CD4-positive, alpha-beta T cell treated with Interleukin-10 for 1 hour (primary cell): ENCODE results near the gene PRIM1.
"Not testable (repeated sequence)": the region's sequence is repeated elsewhere in the genome, so short reads cannot be mapped to it uniquely, and the experiment has no call there.

Experiments used
- DNase-seq: peaks from one replicate; pipeline ENCODE4 v3.0.0-alpha.2; 2020

The PRIM1 gene

DNA sequence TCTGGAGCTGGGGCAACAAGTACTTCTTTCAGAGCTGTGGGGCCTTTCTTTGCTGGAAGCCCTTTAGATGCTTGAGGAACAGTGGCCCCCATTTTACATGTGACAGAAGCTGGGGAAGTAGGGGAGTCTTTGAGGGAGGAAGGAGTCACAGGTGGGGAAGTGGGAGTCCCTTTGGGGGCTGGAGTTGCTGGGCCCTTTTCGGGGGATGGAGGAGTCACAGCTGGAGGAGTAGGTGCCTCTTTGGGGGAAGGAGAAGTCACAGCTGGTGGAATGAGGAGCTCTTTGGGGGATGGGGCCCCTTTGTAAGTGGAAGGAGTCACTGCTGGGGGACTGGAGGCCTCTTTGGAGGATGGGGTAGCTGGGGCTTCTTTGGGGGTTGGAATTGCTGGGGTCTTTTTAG lies 35.7 kb downstream of the PRIM1 start:
- DNase-seq: no peak

DNA sequence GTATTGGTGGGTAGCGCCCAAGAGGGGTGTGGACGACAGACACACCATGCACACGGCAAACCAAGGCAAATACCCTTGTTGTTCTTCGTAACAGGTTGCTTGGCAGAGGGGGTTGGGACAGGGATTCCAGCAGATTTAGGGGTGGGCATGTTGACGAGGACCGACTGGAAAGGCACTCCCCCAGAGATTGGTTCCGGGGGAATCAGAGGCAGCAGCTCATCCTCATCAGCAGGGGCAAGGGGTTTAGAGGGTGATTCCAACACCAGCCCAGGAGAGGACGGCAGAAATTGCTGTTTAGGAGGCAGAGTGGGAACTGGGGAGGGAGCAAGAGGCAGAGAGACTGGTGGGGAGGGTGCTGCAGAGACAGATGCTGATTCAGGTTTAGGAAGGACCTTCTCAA lies 36.3 kb downstream of the PRIM1 start:
- no peak for DNase-seq

DNA sequence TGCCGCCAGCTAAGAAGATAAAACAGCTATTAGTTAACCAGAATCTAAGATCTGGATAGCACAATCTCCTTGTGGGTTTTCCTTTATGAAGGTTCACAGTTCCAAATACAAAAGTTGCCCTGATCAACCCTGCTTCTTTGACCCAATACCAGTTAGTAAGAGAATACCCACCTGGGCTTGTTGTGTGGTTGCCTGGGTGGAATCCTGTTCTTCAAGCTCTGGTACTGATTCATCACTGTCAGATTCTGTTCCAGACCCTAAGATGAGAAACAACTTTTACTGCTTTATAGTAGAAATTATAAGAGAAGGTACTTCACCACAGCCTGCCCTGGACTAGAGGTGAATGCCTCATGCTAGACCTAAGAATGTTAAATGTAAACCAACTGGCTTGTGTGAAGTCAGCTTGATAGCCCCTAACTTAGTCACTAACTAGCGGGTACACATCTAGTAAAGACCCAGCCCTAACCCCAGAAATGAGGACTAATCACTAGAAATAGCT lies 37.6 kb downstream of the PRIM1 start:
- no peak for DNase-seq

DNA sequence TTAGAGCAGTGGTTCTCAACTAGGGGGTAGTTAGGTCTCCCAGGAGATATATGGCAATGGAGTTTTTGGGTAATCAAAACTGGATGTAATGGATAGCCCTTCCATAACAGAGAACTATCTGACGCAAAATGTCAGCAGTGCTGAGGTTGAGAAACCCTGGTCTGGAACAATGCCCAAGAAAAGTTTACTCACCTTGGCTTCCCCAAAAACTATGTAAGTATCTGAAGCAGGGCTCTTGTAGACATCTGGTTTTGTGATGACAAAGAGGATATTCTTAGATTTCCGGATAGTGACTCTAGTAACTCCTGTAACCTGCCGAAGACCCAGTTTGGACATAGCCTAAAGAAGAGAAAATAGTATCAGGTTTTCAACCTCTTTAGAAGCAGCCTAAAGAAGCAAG lies 38.8 kb downstream of the PRIM1 start:
- DNase-seq: no peak

DNA sequence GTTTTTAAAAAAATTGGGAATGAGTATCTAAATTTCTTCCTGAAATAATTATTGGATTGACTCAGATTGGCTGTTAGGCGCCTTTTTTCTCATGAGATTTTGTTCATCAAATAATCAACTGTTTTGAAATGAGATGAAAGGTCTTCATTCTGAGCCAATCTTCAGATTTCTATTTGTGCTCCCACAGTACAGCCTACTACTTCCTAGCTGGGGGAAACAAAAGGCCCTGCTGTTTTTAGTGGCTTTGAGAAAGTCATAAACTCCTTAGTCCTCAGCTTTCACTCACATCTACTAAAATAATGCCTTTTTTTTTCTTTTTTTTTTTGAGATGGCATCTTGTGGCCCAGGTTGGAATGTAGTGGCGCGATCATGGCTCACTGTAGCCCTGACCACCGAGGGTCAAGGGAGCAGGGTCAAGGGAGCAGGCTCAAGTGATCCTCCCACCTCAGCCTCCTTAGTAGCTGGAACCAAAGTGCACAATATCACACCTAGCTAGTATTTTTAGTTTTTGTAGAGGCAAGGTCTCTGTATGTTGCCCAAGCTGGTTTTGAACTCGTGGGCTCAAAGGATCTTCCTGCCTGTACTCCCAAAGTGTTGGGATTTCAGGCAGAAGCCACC lies 42.3 kb downstream of the PRIM1 start:
- DNase-seq: no peak

DNA sequence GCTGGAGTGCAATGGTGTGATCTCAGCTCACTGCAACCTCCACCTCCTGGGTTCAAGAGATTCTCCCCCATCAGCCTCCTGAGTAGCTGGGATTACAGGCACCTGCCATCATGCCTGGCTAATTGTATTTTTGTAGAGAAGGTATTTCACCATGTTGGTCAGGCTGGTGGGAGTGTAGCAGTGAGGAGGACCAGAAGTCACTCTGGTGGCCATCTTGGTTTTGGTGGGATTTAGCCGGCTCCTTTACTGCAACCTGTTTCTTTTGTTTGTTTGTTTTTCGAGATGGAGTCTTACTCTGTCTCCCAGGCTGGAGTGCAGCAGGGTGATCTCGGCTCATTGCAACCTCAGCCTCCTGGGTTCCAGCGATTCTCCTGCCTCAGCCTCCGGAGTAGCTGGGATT lies 47.6 kb downstream of the PRIM1 start:
- not testable (repeated sequence) for DNase-seq

DNA sequence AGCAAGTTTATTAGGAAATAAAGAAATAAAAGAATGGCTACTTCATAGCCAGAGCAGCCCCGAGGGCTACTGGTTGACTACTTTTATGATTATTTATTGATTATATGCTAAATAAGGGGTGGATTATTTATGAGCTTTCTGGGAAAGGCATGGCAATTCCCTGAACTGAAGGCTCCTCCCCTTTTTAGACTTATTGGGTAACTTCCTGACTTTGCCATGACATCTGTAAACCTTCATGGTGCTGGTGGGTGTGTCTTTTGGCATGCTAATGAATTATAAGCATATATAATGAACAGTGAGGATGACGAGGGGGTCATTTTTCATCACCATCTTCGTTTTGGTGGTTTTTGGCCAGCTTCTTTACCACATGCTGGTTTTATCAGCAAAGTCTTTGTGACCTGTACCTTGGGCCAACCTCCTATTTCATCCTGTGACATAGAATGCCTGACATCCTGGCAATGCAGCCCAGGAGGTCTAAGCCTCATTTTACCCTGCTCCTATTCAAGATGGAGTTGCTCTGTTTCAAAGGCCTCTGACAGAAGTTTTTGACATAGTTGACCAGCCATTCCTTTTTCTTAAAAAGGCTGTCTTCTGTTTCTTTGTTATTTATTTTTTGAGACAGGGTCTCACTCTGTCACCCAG lies 53.0 kb downstream of the PRIM1 start:
- no peak for DNase-seq

DNA sequence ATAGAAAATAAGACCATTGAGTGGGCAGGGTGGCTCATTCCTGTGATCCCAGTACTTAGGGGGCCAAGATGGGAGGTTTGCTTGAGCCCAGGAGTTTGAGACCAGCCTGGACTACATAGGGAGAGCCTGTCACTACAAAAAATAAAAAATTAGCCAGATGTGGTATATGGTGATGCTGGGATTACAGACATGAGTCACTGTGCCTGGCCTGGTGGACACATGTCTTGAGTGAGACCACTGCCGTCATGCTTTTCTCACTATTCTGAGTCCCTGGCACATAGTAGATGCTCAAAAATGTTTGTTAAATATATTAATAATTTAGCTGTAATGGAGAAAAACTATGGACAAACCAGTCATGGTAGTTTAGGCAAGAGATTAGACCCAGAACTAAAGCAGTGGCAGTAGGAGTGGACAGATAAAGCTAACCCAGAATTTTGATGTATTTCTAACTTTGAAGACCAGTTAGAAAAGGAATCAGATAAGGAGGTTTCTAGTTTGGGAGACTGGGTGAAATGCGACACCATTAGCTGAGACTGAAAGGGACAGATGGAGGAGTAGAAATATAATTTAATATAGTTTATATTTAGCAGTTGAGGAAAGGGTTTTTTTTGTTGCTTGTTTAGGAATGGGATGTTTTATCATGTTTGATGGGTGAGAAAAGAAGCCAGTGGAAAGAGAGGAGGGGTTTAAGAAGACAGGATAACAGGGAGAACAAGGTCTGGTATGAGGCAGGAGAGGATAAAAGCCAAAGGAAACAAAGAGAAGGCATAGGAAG lies 56.6 kb downstream of the PRIM1 start:
- no peak for DNase-seq

DNA sequence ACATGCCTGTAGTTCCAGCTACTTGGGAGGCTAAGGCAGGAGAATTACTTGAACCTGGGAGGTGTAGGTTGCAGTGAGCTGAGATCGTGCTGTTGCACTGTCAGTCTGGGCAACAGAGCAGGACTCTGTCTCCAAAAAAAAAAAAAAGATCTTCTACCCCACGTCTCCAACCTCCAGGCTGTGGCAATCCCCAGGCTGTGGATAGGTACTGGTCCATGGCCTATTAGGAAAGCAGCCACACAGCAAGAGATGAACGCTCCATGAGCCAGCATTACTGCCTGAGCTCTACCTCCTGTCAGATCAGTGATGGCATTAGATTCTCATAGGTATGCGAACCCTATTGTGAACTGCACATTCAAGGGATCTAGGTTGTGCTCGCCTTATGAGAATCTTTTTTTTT lies 58.0 kb downstream of the PRIM1 start:
- no peak for DNase-seq

DNA sequence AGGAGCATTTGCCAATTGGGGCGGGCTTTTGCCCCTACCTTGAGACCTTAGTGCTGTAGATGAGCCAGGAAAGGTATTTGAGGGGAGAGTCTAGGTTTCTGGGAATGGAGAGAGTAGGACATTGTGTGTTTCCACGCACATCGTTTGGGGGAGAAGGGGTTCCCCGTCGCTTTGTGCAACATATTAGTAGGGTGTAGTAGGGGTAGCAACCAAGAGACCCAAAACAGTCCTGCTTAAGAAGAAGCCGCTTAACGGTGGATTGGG lies 63.3 kb downstream of the PRIM1 start:
- DNase-seq: no peak

DNA sequence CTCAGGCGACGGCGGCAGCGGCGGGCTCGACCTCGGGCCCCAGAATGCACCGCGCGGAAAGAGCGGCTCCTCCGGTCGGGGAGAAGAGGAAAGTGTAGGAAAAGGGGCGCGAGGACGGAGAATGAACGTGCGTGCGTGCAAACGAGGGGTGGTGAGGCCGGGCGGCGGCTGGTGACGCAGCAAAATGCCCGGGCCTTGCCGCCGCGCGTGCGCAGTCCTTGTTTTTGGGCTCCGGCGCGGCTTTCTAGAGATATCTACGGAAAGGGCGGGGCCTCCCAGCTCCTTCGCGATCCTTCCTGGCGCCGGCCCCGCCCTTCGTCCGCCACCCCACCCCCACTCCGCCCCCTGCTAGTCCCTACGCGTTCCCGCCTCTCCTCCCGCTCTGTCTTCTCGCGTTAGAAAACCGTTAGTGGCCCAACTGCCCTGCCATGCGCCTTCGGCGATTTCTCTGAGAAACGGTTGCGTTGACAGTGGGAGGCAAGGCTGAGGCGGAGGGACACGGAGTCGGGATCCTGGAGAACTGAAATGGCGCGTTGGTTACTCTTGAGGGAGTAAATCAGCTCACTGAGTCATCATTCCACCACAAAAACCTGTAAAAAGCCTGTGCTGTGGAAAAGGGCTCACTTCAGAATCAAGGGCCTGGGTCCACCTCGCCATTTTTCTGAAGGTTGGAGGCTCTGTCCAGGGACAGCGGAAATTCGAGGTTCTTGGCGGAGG lies 63.8 kb downstream of the PRIM1 start, which contains the start of gene PTGES3:
Gene PTGES3 (minus strand): TSS at position 156 of the 717 bp plus-strand sequence. CDS start 285 bp downstream, outside the sequence.
- DNase-seq: peak; percentile 98

DNA sequence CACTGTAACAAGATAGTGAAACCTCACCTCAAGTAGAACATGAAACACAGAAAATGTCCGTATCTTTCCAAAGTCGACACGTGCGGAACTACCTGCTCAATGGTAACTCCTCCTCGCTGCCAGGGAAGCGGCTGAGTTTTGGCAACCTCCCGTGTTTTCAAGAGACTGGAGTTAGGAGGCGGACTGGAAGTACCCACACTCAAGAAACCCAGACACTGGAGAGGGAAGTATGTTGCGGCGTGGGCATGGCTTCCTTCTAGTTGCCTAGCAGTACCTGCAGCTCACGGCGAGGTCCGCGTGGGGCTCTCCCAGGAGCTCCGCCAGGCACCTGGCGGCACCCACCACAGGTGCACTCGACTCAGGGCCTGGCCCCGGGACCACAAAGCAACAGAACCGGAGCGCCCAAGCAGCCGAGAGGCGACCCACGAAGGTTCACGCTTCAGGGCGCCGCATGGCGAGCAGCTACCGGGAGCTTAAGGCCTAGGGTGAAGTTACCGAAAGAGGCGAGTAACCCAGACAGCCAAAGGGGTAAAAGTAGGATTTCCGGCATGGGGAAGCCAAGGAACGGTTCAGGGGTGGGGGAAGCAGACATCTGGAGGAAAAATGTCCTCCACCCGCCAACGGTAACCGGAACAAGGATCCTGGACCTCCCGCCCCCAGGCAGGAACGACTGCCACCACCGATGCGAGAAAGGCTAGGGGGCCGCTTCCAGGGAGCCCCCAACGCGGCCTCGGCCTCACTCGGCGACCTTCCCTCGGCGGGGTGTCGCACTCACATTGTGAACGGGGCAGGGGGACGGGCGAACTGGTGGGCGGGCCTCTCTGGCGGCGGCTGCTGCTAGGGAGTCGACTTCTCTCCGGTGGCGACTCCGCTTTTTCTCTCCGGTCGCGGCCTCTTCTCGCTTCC lies 64.6 kb downstream of the PRIM1 start:
- peak; percentile 71 for DNase-seq

DNA sequence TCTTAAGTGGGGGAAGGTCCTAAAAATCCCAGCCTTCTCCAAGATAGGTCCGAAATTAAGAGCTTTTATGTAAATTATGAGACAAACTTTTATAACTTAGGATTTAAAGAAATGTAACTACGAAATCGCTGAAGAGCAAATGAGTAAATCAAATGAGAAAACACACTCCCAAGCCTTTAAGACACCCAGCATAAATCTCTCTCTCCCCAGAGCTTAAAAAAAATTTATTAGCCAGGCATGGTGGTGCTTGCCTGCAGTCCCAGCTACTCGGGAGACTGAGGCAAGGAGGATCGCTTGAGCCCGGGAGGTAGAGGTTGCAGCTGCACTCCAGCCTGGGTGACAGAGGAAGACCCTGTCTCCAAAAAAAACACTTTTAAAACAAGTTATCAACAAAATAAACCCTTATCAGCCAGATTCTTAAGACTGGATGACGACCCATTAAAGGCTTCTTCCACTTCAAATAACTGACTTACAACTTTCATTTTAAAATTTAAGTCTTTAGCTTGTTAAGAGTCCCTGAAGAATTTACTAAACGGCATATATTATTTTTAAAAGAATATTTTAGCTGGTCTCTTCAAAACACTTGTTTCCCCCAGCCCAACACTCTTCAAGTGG lies 67.3 kb downstream of the PRIM1 start:
- DNase-seq: peak; percentile 29

DNA sequence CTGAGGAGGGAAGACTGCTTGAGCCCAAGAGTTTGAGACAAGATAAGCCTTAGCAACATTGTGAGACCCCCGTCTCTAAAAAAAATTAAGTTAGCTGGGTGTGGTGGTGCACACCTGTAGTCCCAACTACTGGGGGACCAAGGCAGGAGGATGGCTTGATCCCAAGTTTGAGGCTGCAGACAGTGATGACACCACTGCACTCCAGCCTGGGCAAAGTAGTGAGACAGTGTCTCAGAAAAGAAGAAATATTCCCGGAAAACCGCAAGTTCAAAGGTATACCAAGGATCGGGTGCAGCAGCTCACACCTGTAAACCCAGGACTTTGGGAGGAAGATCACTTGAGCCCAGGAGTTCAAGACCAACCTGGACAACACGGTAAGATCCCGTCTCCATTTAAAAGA lies 69.8 kb downstream of the PRIM1 start:
- DNase-seq: no peak
